GM18502 (cell line): Measurements from ENCODE around the gene BPIFB3.

ENCODE experiments used
- ATAC-seq: cut with Tn5 transposase; IDR thresholded peaks from one replicate; pipeline ENCODE4 v1.9.1; 2021; ENCODE audit warnings: mild to moderate bottlenecking; ENCODE audit not compliant: unreplicated experiment, poor library complexity

The BPIFB3 gene

DNA sequence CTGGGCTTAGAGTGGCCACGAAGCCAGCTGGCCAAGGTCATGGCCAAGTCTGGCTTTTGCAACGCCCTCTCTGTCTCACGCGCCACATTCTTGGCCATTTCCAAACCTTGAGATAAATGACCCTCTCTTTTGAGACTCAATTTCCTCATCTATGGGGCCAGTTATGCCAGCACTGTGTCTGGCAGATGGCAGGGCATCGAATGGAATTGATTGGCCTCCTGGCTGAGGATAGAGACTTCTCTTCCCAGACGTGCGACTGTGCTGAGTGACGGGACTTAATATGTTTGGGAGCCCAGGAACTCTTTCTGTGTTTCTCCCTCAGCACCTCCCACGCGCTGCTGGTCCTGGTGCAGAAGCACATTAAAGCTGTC, 38.6 kb upstream of the BPIFB3 start:
- ATAC-seq: no peak

DNA sequence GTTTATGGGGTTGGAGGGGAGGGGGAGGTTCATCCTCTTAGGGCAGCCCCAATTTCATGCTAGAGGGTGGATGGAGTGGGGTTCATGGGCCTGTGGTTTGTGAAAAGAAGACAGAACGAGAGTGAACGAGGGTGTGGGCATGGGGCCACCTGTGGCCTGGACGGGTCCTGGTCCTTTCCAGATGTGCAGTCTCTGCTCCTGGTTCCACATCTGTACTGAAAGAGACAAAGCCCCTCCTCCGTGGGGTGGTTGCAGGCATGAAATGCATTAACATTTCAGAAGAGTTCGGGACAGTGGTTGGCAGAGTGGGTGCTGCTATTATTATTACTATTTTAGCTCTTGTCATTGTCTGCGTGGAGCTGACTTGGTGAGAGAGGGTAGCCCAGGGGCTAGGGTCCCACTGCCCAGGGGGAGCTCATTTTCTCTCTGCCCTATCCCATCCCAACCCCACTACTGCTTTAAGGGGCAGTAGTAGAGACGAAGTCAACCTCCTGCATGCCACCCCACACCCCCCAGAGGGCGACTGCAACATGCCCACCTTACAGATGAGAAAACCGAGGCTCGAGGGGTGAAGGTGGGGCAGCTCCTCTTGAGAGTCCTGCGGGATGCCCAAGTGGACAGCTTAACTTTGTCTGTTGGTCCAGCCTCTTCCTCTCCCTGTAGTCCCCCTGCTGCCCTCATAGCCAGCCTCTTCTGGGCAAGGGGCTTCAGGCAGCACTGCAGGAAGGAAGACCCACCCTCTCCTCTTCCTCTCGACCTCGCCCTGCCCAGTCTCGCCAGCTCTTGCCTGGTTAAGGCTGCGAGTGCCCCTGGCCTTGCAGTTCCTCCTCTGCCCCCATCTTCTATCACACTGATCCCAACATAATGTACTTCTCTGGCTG, 37.8 kb upstream of the BPIFB3 start:
- no peak for ATAC-seq

DNA sequence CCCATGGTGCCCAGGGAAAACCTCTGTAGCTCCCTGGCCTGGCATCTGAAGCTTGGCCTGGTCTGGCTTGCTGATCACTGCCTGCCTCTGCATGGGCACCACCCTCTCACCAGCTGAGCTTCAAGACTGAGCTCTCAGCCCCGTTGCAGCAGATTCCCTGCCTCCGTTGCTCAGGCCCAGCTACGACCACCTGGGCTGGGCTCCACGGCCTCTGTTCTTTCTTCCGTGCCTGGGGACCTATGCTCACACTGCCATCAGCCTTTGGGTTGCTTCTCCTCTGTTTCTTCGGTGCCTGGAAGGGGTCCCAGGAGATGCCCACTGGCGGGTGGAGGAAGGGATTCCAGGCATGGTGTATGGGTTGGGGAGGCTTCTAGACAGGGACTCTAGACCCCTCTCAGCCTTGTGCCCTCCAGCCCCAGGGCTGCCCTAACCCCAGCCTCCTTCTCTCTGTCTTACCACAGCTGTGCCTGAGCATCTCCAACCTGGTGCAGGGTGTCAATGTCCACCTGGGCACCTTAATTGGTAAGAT, 37.1 kb upstream of the BPIFB3 start:
- no peak for ATAC-seq

DNA sequence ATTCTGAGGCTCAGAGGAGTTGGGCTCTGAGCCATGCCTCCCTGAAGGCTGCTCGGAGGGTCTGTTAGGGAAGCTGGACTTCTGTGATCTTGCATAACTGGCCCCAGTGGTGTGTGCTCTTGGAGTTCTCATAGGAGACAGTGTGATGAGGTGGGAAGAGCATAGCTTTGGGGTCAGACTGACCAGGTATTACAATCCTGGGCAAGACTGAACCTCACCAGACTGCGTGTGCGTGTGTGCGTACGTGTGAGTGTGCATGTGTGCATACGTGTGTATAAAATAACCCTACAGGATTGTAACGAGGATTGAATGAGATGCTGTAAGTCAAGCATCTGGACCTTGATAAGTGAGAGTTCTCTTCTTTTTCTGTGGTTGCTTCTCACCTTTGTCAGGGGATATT, 36.2 kb upstream of the BPIFB3 start:
- ATAC-seq: no peak

DNA sequence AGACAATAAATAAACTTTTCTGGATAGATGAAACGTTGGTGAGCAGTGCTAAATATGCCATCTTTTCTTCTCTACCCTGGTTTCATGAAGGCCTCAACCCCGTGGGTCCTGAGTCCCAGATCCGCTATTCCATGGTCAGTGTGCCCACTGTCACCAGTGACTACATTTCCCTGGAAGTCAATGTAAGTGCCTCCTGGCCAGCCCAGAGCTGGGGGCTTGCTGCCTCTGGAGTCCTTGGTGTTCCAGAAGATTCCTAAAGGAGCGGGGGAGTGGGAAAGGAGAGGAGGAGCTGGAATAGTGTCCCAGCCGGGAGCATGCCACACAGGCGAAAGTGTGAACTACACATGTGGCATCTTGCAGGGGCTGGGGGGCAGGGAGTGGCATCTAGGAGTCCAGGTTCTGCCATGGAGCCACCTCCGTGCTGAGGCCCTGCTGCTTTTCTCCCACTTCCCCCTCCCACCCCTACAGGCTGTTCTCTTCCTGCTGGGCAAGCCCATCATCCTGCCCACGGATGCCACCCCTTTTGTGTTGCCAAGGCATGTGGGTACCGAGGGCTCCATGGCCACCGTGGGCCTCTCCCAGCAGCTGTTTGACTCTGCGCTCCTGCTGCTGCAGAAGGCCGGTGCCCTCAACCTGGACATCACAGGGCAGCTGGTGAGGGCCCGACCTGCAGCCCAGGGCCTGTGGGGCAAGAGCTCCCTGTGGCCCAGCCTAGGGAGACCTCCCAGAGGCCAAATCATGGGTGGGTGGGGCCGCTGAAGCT, 35.4 kb upstream of the BPIFB3 start:
- ATAC-seq: no peak

DNA sequence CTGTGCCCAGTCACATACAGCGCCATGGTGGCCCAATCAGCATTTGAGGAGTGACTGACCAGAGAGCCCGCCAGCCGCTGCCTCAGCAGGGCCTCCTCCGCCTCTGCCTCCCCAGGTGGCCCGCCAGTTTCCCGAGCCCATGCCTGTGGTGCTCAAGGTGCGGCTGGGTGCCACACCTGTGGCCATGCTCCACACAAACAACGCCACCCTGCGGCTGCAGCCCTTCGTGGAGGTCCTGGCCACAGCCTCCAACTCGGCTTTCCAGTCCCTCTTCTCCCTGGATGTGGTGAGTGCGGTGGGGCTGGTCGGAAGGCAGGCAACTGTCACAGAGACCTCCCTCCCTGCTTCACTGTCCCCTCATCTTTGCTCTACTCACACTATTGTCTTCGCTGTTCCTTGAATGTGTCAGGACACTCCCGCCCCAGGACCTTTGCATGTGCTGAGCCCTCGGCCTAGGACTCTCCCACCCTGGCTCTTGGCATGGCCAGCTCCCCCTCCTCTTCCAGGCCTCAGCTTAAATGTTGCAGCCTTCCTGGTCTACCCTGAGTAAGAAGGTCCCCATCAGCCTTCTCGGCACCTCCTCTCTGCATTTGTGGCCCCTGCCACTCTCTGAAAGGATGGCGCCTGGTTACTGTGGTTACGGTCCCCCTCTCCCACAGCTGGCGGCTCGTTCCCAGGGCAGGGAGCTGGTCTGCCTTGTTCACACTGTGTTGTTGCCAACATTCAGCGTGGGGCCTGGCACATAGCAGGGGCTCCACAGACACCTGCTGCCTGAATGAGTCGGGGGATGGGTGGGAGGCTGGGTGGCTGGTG, 34.0 kb upstream of the BPIFB3 start:
- no peak for ATAC-seq

DNA sequence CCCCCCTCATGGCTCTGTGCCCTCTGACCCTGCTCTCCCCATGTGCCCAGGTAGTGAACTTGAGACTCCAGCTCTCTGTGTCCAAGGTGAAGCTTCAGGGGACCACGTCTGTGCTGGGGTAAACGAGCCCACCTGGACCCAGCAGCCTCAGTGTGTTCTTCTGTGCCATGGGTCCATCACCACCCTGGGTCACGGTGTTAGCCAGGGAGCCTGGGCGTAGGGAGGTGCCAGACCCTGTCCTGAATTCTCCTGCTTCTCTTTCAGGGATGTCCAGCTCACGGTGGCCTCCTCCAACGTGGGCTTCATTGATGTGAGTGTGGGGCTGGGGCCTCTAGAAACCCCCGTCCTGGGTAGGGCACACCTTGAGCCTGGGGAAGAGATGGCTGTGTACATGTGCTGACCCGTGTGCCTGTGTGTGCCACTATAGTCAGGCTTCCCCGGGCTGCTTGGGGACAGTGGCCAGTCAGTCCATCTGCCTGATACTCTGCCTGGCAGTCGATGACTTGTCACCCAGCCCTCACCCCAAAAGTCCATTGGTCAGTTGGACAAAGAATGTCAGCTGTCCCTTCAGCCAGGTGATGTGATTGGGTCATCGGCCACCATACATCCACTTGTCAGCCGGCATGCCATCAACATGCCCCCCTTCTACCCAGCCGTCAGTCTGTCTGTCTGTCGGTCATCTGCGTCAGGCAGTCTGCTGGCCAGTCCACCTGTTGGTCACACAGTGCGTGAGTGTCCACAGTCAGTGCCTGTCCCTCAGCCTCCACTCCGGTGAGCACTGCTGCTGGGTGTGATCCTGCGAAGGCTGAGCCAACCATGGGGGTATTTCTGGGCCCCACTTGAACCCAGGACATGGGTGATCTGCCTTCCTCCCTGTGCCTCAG, 33.2 kb upstream of the BPIFB3 start:
- ATAC-seq: no peak

DNA sequence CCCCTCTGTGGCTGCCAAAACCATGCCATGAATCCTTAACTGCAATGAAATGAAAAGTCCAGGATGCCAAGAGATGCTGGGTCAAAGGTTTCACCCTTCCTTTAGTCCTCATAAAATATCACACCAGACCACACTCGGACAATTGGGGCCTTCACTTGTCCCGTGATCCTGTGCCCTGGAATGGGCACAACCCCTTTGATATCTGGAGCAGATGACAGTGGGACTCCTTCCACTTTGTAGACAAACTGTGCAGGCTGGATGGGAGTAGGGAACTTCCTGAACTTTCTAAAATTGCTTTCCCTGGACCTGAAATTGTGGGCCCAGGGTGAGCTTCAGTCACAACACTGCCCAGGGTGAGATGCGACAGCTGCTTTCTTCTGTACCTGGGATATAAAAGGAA, 31.8 kb upstream of the BPIFB3 start:
- no peak for ATAC-seq

DNA sequence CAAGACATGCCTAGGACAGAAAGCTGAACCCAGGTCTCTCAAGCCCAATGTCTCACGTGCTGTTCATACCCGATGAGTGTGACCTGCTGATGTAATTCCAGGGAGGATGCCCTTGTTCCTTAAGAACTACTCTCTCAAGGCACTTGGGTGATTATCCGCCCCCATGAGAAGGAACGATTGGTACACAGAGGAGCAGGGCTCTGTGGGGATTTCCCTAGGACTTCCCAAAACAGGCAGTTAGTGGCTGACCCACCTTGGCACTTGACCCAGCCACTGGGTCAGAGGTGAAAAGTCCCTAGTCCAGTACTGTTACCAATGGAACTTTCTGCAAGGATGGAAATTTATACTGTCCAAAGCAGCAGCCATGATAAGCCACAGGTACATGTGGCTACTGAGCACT, 31.4 kb upstream of the BPIFB3 start:
- no peak for ATAC-seq

DNA sequence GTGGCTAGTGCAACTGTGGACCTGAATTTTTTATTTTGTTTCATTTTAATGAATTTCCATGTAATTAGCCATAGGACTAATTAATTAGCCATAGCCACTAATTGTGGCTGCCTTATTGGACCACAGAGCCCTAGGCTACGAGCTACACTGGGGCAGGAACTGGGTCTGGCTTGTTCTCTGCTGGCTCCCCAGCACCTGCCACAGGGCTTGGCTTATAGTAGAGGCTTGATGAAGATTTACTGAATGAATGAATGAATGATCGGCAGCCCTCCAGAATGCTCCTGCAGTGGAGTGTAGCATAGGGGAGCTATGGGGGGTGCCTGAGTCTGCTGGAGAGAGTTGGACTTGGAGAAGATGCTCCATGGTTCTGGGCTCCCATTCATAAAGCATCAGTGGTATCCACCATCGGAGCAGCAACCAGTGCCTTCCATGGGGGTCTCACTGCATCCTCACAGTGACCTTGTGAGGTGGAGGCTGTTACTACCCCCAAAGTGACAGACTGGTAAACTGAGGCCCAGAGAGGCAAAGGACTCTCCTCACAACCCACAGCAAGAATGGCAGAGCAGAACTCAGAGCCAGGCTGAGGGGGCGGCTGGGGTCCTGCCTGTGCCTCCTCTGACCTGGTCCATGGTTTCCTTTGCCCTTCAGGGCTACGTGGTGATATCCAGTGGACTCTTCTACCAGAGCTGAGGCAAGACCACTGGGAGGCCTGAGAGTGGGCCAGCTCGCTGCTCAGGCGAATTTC, 30.8 kb upstream of the BPIFB3 start:
- ATAC-seq: no peak

DNA sequence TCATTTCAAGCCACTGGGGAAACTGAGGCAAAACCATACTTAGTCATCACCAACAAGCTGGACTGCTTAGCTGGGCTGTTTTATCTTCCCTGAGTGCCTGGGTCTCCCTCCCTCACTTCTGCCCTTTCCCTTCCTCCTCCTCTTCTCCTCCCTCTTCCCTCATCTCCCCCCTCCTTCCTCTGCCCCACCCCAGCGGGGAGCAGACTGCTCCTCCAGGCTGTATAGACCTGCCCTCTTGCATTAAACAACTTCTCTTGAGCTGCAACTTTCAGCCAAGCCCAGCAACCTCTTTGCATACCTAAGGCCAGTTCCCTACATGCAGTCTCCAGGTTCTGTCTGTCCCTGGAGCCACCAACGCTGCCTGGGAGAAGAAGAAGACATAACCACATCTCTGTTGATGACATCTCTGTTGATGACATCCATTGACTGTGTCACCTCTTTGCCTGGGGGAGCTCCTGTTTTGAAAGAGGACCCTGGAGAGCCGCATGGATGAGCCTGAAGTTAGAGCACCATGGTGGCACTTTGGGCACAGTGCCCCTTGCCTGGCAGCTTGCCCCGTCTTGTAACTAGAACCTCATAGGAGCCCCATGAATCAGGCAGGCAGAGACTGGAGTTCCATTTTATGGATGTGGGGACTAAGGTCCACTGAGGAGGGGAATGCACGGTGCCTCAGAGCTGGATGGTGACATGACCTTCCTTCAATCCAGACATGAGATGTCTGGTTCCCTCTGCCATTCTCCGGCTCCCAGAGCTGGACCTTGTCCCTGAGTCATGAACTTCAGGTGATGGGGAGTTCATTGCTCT, 30.1 kb upstream of the BPIFB3 start:
- no peak for ATAC-seq

DNA sequence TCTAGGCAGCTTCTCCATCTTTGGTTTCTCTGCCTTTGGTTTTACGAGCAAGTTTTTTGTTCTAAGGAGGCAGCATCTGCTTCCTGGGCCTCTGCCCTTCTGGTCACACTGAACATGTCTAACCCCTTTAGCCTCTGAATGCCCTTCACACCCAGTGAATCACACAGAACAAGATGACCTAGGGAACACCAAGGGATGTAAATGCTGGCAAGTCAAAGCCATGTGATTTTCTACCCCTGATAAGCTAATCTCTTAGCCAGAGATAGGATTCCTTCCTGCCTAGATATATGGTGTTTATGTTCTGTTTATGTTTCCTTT, 29.5 kb upstream of the BPIFB3 start:
- ATAC-seq: no peak

DNA sequence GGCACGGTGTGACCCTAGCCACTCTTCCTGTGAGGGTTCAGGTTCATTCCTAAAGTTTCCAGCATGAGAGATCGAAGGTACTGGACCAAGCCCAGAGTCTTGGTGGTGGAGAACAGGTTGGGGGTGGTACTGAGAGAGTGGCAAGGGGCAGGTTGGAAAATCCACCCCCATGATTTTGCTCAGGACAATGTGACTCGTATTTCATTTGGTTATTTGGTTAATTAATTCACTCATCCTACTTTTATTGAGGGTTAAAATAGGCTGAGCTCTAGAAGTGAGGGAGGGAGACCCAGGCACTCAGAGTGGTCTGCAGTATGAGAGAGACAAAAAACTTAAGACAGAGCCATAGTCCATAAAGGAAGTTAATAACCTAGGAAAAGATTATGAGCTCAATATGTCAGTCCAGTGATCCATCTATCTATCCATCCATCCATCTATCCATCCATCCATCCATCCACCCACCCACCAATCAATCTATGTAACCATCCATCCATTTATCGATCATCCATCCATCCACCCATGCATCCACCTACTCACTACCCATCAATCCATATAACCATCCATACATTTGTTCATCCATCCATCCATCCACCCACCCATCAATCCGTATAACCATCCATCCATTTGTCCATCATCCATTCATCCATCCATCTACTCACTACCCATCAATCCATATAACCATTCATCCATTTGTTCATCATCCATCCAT, 28.9 kb upstream of the BPIFB3 start:
- no peak for ATAC-seq

DNA sequence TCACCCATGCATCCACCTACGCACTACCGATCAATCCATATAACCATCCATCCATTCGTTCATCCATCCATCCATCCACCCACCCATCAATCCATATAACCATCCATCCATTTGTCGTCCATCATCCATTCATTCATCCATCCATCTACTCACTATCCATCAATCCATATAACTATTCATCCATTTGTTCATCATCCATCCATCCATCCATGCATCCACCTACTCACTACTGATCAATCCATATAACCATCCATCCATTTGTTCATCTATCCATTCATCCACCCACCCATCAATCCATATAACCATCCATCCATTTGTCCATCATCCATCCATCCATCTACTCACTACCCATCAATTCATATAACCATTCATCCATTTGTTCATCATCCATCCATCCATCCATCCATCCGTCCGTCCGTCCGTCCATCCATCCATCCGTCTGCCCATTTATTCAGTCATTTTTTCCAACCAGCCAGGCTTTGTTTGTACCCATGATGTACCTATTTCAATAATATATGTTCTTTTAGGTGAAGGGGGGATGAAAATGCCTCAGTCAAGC, 28.3 kb upstream of the BPIFB3 start:
- no peak for ATAC-seq

DNA sequence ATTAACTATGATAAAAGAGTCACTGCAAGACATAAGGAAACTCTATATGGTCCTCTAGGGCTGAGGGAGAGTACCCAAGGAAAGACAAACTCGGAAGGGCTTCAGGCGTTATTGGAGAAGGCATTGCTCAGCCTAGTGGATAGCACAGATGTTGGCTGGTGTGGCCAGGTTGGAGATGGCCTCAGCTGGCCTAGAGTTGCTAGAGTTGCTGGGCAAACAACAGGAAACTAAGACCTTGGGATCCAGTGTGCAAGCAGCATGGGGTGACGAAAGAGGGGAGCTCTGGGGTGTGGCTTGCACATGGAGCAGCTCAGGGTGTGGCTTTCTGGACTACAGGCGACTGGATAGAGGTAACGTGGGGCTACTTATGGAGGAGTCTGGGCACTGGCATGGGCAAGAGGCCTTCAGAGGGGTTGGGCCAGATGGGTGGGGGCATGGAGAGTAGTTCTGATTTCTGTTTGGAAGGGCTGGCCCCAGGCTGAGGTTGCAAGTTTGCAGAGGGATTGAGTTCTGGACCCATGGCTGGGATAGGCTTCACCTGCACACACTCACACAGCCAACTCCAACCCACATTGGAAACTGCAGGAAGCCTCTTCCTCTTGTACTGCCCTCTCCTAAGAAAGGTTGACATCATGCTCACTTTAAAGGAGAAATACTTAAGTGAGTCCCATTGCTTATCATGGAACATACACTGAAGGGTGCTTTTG, 27.5 kb upstream of the BPIFB3 start:
- no peak for ATAC-seq

DNA sequence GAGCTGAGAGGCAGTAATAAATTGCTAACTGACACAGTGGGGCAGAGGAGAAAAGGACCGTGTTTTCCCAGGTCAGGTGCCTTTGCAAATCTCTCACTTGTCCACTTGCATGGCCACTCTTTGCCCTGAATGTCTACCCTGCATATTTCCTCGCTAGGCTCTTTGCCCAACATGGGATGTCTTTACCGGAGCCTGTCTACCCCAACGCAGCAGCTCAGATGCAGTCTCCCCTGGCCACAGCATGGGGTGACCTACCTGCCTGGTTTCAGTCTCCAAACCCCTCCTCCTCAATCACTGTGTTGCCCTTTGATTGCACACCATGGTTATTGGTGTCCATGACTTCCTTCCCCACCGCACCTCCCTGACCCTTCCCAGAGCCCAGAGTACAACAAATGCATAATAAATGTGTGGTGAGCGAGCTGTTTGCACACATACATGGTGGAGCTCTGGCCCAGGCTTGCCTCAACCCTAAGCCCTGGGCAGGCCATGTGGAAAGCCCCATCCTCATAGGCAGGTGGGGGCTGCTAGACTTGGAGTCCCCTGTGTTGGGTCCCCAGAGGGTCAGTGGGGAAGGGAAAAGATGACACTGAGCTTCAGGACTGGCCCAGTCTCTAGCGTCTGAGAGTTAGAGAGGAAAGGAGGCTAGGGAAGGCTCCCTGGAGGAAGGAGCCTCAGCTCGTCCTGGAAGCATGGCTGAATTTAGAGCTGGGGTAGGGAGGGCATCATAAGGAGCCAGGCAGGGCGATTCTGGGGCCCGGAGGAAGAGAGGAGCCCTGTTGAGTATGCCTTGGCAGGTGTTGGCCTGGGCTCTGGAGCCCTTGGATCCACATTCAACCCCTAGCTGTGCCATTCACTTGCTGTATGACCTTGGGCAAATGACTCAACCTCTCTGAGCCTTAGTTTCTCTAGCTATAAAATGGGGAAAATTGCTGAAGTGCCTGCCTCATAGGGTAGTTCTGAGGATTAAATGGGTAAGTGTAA, 26.6 kb upstream of the BPIFB3 start:
- no peak for ATAC-seq
